K562 (cell line): ENCODE results near the gene DCP1B. TPM values are rescaled to one million over a fixed set of nuclear protein-coding genes. Genes with fewer than 3 reads are reported as not detected.

Experiments used
- ATAC-seq: fragments of 200-7000 bp; cut with Tn5 transposase; 3 replicates; pipeline ENCODE4 v1.9.1; 2020; ENCODE audit warnings: moderate library complexity
- BruUV-seq: library from RNA; stranded (reverse); fragments of 400-500 nt; replicated peaks from 2 replicates; lab custom pipeline; 2021; lab: Mats Ljungman, UMichigan
- CTCF ChIA-PET: fragments of 300-600 bp; formaldehyde crosslinking; extraction: SDS; loops from one replicate; lab custom pipeline; 2021; ENCODE audit warnings: low intra/inter-chr PET ratio; lab: Yijun Ruan, JAX
- POLR2A ChIA-PET: fragments of 300-600, 350-650 bp; sonication (Branson Sonifier 250); formaldehyde crosslinking; extraction: SDS; loops from one replicate; lab custom pipeline; 2021; ENCODE audit warnings: antibody characterized with exemption, inconsistent platforms; lab: Yijun Ruan, JAX
- DNase-seq, 4 experiments: peaks; one replicate each; pipeline versions ENCODE4 v3.0.0 to v3.0.0-alpha.2; 2011 to 2018; ENCODE audit warnings: low spot score in 3 of 4, mixed read lengths in 3 of 4; ENCODE audit errors: extremely low read depth in 1 of 4
- FAIRE-seq: peaks from 2 replicates; lab custom pipeline; 2011; peaks lifted over from hg19 to GRCh38; lab: Jason Lieb, UNC
- H2AFZ ChIP-seq: 2 replicates; pipeline ENCODE4 v1.6.0; 2011; ENCODE audit warnings: low read depth, low read length, control low read depth, inconsistent platforms
- H3K27ac ChIP-seq: fragments of 200-600 bp; 3 replicates; pipeline ENCODE4 v1.8.0; 2011; ENCODE audit warnings: low read depth, mild to moderate bottlenecking, control low read depth, inconsistent platforms, low read length, moderate library complexity, mixed read lengths; ENCODE audit errors: extremely low read depth
- H3K27me3 ChIP-seq, 2 experiments: fragments of 300-600 bp in 1 of 2; 2 replicates in 1 of 2; 3 replicates in 1 of 2; pipeline versions ENCODE4 v1.6.0 to v1.8.0; 2011; ENCODE audit warnings: inconsistent platforms in 2 of 2, low read length in 2 of 2, mild to moderate bottlenecking in 1 of 2, mixed read lengths in 1 of 2, moderate library complexity in 1 of 2; ENCODE audit not compliant: control insufficient read depth in 2 of 2, insufficient read depth in 2 of 2
- H3K36me3 ChIP-seq: fragments of 300-600 bp; 3 replicates; pipeline ENCODE4 v1.8.0; 2011; ENCODE audit warnings: mild to moderate bottlenecking, low read length, inconsistent platforms; ENCODE audit not compliant: control insufficient read depth, insufficient read depth
- H3K4me1 ChIP-seq, 2 experiments: fragments of 200-600 bp in 1 of 2; replicated peaks in 1 of 2; 2 replicates in 1 of 2; 3 replicates in 1 of 2; pipeline versions ENCODE4 v1.5.1 to v1.8.0; 2011; ENCODE audit warnings: inconsistent platforms in 2 of 2, low read length in 2 of 2, mild to moderate bottlenecking in 1 of 2, mixed read lengths in 1 of 2, moderate library complexity in 1 of 2; ENCODE audit not compliant: control insufficient read depth in 2 of 2, insufficient read depth in 2 of 2
- H3K4me2 ChIP-seq: 2 replicates; pipeline ENCODE4 v1.6.1; 2011; ENCODE audit warnings: low read length, control low read depth, inconsistent platforms, mixed read lengths; ENCODE audit not compliant: insufficient read depth
- H3K4me3 ChIP-seq: fragments of 200-600 bp; sonication (generic), shearing (Covaris generic); 2 replicates; pipeline ENCODE4 v1.5.1; 2016; ENCODE audit warnings: control low read depth, inconsistent platforms
- H3K79me2 ChIP-seq: fragments of 200-600 bp; 3 replicates; pipeline ENCODE4 v1.8.0; 2011; ENCODE audit warnings: low read length, inconsistent platforms; ENCODE audit not compliant: control insufficient read depth, insufficient read depth
- H3K9ac ChIP-seq, 2 experiments: 2 replicates each; pipeline versions ENCODE4 v1.6.0 to v1.6.1; 2011; ENCODE audit warnings: low read depth in 2 of 2, low read length in 2 of 2, control low read depth in 1 of 2, inconsistent platforms in 1 of 2, mild to moderate bottlenecking in 1 of 2, mixed read lengths in 1 of 2; ENCODE audit not compliant: insufficient read depth in 1 of 2
- H3K9me1 ChIP-seq: one replicate; pipeline ENCODE4 v1.6.0; 2011; ENCODE audit warnings: inconsistent platforms, mild to moderate bottlenecking, low read length, moderate library complexity; ENCODE audit not compliant: control insufficient read depth, insufficient read depth
- H3K9me3 ChIP-seq: replicated peaks from 2 replicates; pipeline ENCODE4 v1.5.1; 2011; ENCODE audit warnings: low read depth, low read length, inconsistent platforms; ENCODE audit not compliant: control insufficient read depth, insufficient read depth
- H4K20me1 ChIP-seq: replicated peaks from 2 replicates; pipeline ENCODE4 v1.6.1; 2011; ENCODE audit warnings: low read length, inconsistent platforms, mixed read lengths; ENCODE audit not compliant: control insufficient read depth, insufficient read depth
- CEBPB ChIP-seq: fragments of 450-650 bp; IDR thresholded peaks from 2 replicates; pipeline ENCODE4 v1.6.1; 2016; ENCODE audit warnings: missing genetic modification characterization, missing compliant biosample characterization
- CREBBP ChIP-seq: IDR thresholded peaks from one replicate; pipeline ENCODE4 v1.6.1; 2012; ENCODE audit warnings: low read depth, mild to moderate bottlenecking, control low read depth, inconsistent platforms, low read length
- CTCF ChIP-seq, 3 experiments: IDR thresholded peaks in 2 of 3; conservative IDR thresholded peaks in 1 of 3; 2 replicates each; pipeline ENCODE4 v1.5.1; 2011 to 2012; ENCODE audit warnings: low read length in 3 of 3, mild to moderate bottlenecking in 3 of 3, control low read depth in 2 of 3, improper control_type of control experiment in 1 of 3, inconsistent platforms in 1 of 3, low read depth in 1 of 3, mixed read lengths in 1 of 3, moderate library complexity in 1 of 3; ENCODE audit not compliant: insufficient read depth in 2 of 3
- HCFC1 ChIP-seq: IDR thresholded peaks from 2 replicates; pipeline ENCODE4 v1.6.1; 2012; ENCODE audit warnings: low read depth, low read length, improper control_type of control experiment
- HDAC3 ChIP-seq: fragments of 450-650 bp; IDR thresholded peaks from 2 replicates; pipeline ENCODE4 v1.6.1; 2018; ENCODE audit warnings: borderline replicate concordance, mild to moderate bottlenecking, moderate library complexity; ENCODE audit not compliant: partially characterized antibody
- PHF20 ChIP-seq: fragments of 450-650 bp; IDR thresholded peaks from 2 replicates; pipeline ENCODE4 v1.6.1; 2018; ENCODE audit not compliant: partially characterized antibody
- PHF21A ChIP-seq: fragments of 450-650 bp; IDR thresholded peaks from 2 replicates; pipeline ENCODE4 v1.6.1; 2017; ENCODE audit warnings: low read depth, borderline replicate concordance
- PRDM10 ChIP-seq: fragments of 450-650 bp; IDR thresholded peaks from 2 replicates; pipeline ENCODE4 v1.6.1; 2018; ENCODE audit not compliant: partially characterized antibody
- PRPF4 ChIP-seq: fragments of 200-400 bp; formaldehyde crosslinking; IDR thresholded peaks from one replicate; pipeline ENCODE4 v1.6.1; 2017; ENCODE audit warnings: low read length, low read depth, mild to moderate bottlenecking; ENCODE audit not compliant: insufficient read depth, poor library complexity, severe bottlenecking
- RHOXF2B ChIP-seq: fragments of 250-450 bp; sonication (Bioruptor Pico); conservative IDR thresholded peaks from 2 replicates; pipeline ENCODE4 v1.5.1; 2021
- ZBED1 ChIP-seq: IDR thresholded peaks from 2 replicates; pipeline ENCODE4 v1.6.1; 2014
- ZNF655 ChIP-seq: fragments of 250-450 bp; sonication (Bioruptor Pico); IDR thresholded peaks from 2 replicates; pipeline ENCODE4 v1.5.0; 2021
- ZNF75A ChIP-seq: fragments of 450-650 bp; formaldehyde crosslinking; IDR thresholded peaks from 2 replicates; pipeline ENCODE4 v1.4.0; 2020; ENCODE audit warnings: mild to moderate bottlenecking
- WGBS: fragments of 100-300 bp; shearing (Covaris generic); methylation state at CpG from one replicate; pipeline ENCODE4 v1.1.6; 2016; ENCODE audit warnings: low coverage, mixed read lengths; ENCODE audit not compliant: insufficient coverage; ENCODE audit errors: missing lambda C conversion rate; 5-methylcytosine and 5-hydroxymethylcytosine counted together
- in situ Hi-C: fragments of 300-500 bp; cut with MboI; formaldehyde crosslinking; loops from 4 replicates; pipeline ENCODE4 v1.15.0; 2018; ENCODE audit warnings: inconsistent platforms, mixed read lengths
- intact Hi-C: fragments of 100-400 bp; cut with micrococcal nuclease; formaldehyde crosslinking; loops from 2 replicates; pipeline ENCODE4 v1.14.2; 2022
- polyA plus RNA-seq, 8 experiments: library from polyadenylated mRNA; depleted of rRNA in 4 of 8; stranded (reverse) in 5 of 8; unstranded in 3 of 8; fragments of >200 nt; fragmentation: Nextera tagmentation in 2 of 8; fragmentation: Illumina TruSeq in 1 of 8; extraction: Ambion mirVana in 2 of 8; extraction: Trizol in 1 of 8; gene quantifications; 2 replicates each; pipeline versions ENCODE4 v1.2.1 to v1.2.3, GENCODE V29; 2011 to 2014; ENCODE audit warnings: inconsistent platforms in 1 of 8, missing spikeins in 1 of 8
- total RNA-seq, 7 experiments: library from RNA; depleted of rRNA in 6 of 7; stranded (reverse); fragments of >200 nt in 6 of 7; fragmentation: Illumina TruSeq in 2 of 7; extraction: Trizol in 2 of 7; gene quantifications; 2 replicates each; pipeline versions ENCODE4 v1.2.1 to v1.2.3, GENCODE V29; 2011 to 2021; ENCODE audit warnings: low replicate concordance in 1 of 7

DCP1B gene
- total and polyA plus RNA-seq, 9 of the 15 experiments (the other 6 are each of a cell fraction or from before 2014, with no cell fraction given): 0.83 to 7.3 (median 3.4) TPM

- DNase-seq: no peak
- peaks cover 7 to 32% of the 10 kb centered on the region in 2 experiments for H3K27me3 ChIP-seq
- no peak for ATAC-seq
- H4K20me1 ChIP-seq: no peaks in the 10 kb centered on the region; the same call in 1 of the 2 replicates
- POLR2A ChIA-PET: interaction anchor here (0.7 kb wide), 1 partner anchor 856 kb away, joined by 3 read pairs; no protein-coding TSS in a partner anchor
- TF ChIP-seq PHF20 (no peak), RHOXF2B (CRISPR knock-in tag) (no peak), PHF21A (no peak), ZBED1 (no peak), CTCF (IDR thresholded peaks at IDR 0.05 in 2 of 3, conservative IDR thresholded peaks at IDR 0.05 in 1 of 3; ENCODE audit: insufficient read depth in 2 of 3, low read depth in 1 of 3, low read length in 3 of 3) (no peak), CREBBP (no peak), HDAC3 (no peak), PRDM10 (no peak), ZNF655 (CRISPR knock-in tag) (no peak), CEBPB (tag) (no peak), PRPF4 (no peak), ZNF75A (CRISPR knock-in tag) (no peak), HCFC1 (no peak)
- TF ChIP-seq, all 486 proteins: peak for 0
- CTCF ChIA-PET: no interaction called here
- no TSS peak for BruUV-seq
- Histone ChIP-seq H3K36me3 (no peaks in the 10 kb centered on the region), H3K9ac (no peak overlapping the region), H3K79me2 (no peaks in the 10 kb centered on the region), H3K4me1 (no peaks in the 10 kb centered on the region; a peak in 1 of 5 replicates), H3K4me2 (no peak overlapping the region), H3K27ac (no peak overlapping the region), H3K9me1 (no peaks in the 10 kb centered on the region), H3K4me3 (no peak overlapping the region), H2AFZ (no peak overlapping the region), H3K9me3 (no peaks in the 10 kb centered on the region)
- intact Hi-C loops: no loop called here
- in situ Hi-C loops: no loop called here
- FAIRE-seq: no peak
- WGBS: 3% methylated on average over 4 of the region's 4 CpGs
These were observed 23.1 kb upstream of the DCP1B start for GRCh38 chr12:2027351-2027750.
